Kasumi-1 (cell line): Measurements from ENCODE around the gene DPYSL4.
"Not testable (repeated sequence)": the region's sequence is repeated elsewhere in the genome, so short reads cannot be mapped to it uniquely, and the experiment has no call there.

ENCODE experiments used
- DNase-seq, 2 experiments: peaks; one replicate each; lab custom pipeline; 2025; lab: John Stamatoyannopoulos, UW

The DPYSL4 gene

DNA sequence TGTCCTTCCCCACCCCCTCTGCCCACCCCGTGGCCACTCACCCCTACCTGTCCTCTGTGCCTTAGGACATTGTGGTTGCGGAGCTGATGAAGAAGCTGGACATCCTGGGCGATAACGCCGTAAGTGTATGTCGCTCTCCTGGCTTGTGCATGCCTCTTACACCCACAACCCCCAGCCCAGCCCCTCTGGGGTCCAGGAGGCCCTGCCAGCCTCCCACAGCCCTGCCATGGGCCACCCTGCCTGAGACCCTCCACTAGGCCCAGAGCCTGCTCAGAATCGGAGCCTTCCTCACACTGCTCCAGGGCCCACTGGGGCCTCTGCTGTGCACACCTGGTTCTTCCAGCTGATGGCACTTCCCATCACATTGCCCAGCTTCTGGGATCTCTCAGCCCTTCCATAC lies 36.8 kb upstream of the DPYSL4 start:
- DNase-seq: no peak

DNA sequence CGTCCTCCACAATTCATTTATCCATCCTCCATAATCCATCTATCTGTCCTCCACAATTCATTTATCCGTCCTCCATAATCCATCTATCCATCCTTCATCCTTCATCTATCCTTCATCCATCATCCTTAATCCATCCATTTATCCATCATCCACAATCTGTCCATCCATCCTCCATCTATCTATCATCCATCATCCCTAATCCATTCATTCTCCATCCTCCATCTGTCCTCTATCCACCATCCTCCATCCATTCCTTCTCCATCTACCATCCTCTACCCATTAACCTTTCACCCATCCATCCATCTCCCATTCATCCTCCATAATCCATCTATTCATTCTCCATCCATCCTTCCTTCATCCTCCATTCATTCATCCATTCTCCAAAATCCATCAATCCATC lies 36.0 kb upstream of the DPYSL4 start:
- no peak for DNase-seq

DNA sequence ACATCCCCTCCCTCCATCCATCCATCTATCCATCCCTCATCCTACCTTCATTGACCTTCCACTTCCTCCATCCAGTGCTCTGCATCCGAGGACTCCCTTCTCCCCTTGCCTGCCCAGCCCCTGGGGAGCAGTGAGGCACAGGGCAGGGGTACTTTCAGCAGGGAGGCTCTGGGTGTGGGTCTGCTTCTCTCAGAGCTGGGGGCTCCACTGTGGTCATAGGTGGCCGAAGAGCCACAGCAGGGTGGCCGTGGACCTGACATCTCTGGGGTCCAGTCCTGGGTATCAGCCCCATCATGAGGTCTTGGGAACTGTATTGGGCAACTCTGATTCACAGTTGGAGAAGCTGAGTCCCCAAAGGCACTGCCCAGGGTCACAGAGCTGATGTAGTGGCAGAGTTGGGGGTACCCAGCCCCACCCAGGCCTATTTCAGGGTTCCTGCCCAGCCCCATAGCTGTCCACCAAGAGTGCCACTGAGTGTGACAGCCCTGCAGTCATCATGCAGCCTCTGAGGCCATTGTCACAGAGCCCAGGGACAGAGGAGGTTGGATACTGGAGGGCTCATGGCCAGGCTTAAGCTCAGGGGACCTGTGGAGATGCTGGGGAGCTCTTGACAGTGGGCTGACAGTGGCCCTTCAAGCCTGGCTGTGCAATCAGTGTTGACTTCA lies 35.3 kb upstream of the DPYSL4 start:
- no peak for DNase-seq

- no peak for DNase-seq
Measured at GRCh38 chr10:132151951-132152505, 34.7 kb upstream of the DPYSL4 start.

GRCh38 chr10:132152896-132153580 lies 33.7 kb upstream of the DPYSL4 start:
- no peak for DNase-seq

DNA sequence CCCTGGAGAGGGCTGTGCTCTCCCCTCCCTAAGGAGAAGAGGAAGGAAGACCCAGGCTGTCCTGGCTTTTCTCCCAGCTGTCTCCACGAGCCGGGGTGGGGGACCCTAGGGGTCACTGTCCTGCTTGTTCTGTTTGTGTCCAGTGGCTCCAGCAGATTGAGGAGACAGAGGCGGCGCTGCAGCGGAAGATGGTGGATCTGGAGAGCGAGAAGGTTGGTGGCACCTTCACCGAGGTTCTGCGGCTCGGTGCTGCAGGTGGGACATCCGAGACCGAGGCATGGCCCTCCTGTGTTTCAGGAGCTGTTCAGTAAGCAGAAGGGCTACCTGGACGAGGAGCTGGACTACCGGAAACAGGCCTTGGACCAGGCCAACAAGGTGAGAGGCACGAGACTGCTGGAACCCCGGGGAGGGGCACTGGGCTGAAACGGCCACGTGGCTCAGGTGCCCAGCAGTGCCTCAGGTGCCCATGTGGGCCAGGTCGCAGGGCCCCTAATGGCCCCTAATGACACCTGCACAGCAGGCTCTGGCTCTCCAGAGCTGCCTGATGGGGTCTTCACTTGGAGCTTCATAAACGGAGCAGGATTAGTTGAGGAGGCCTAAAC lies 33.0 kb upstream of the DPYSL4 start:
- DNase-seq: no peak

GRCh38 chr10:132154440-132154839 lies 32.3 kb upstream of the DPYSL4 start:
- no peak for DNase-seq

GRCh38 chr10:132154931-132155330 lies 31.8 kb upstream of the DPYSL4 start:
- no peak for DNase-seq

GRCh38 chr10:132155723-132156381 lies 30.9 kb upstream of the DPYSL4 start:
- DNase-seq: no peak

- DNase-seq: no peak
Measured at GRCh38 chr10:132156382-132156781, 30.4 kb upstream of the DPYSL4 start.

DNA sequence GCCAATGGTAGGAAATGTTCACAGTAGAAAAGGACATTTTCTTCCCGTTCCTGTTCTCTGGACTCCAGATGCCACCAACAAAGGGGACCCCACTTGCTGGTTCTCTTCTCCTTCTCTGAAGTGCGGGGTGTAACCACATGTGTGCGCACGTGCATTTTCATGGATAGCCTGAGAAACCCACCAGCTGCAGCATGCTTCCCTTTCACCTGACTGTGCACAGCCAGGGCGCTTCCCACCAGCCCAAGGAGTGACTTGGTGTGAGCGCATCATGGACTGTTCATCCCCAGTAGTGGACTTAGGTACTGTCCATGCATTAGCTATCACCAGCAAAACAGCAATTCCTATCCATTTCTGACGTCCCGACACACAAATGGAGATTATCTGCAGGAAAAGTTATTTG lies 29.6 kb upstream of the DPYSL4 start:
- DNase-seq: no peak

GRCh38 chr10:132158122-132158741 lies 28.5 kb upstream of the DPYSL4 start:
- no peak for DNase-seq

DNA sequence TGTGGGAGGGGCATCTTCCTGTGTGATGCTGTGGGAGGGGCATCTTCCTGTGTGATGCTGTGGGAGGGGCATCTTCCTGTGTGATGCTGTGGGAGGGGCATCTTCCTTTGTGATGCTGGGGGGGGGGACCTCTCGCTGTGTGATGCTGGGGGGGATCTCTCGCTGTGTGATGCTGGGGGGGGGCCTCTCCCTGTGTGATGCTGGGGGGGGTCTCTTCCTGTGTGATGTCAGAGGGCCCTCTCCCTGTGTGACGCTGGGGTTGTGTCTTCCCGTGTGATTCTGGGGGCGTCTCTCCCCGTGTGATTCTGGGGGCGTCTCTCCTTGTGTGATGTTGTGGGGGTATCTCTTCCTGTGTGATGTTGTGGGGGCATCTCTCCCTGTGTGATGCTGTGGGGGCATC lies 27.9 kb upstream of the DPYSL4 start:
- DNase-seq: no peak

GRCh38 chr10:132159302-132160230 lies 27.2 kb upstream of the DPYSL4 start:
- not testable (repeated sequence) for DNase-seq

DNA sequence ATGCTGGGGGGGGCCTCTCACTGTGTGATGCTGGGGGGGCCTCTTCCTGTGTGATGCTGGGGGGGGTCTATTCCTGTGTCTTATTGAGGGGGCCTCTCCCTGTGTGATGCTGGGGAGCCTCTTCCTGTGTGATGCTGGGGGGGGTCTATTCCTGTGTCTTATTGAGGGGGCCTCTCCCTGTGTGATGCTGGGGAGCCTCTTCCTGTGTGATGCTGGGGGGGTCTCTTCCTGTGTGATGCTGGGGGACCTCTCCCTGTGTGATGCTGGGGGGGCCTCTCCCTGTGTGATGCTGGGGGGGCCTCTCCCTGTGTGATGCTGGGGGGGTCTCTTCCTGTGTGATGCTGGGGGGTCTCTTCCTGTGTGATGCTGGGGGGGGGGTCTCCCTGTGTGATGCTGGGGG lies 26.5 kb upstream of the DPYSL4 start:
- DNase-seq: not testable (repeated sequence)

DNA sequence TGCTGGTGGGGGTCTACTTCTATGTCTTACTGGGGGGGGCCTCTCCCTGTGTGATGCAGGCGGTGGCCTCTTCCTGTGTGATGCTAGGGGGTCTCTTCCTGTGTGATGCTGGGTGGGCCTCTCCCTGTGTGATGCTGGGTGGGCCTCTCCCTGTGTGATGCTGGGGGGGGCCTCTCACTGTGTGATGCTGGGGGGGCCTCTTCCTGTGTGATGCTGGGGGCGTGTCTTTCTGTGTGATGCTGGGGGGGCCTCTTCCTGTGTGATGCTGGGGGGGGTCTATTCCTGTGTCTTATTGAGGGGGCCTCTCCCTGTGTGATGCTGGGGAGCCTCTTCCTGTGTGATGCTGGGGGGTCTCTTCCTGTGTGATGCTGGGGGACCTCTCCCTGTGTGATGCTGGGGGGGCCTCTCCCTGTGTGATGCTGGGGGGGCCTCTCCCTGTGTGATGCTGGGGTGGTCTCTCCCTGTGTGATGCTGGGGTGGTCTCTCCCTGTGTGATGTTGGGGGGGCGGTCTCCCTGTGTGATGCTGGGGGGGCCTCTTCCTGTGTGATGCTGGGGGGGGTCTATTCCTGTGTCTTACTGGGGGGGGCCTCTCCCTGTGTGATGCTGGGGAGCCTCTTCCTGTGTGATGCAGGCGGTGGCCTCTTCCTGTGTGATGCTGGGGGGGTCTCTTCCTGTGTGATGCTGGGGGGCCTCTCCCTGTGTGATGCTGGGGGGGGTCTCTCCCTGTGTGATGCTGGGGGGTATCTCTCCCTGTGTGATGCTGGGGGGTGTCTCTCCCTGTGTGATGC lies 25.7 kb upstream of the DPYSL4 start:
- not testable (repeated sequence) for DNase-seq

DNA sequence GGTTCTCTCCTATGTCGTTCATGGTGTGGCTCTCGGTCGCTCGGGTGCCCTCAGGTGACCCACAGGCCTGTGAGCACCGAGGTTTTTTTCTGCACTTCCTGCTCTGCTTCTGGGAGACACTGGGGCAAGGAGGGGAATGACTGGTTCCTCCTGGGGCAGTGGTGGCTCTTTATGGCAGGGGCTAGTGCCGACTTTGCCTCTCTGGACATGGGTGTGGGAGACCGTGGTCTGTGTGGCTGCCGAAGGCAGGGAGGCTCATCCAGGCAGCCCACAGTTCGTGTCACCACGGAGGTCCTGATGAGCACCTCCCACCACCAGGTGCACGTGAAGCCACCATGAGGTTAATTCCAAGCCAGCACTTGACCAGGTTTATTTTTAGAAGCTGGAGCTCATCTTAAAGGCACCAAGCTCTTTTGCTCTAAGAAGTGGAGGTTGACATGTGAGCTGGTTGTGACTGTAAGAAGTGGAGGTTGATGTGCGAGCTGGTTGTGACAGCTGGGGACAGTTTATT lies 24.7 kb upstream of the DPYSL4 start:
- no peak for DNase-seq

DNA sequence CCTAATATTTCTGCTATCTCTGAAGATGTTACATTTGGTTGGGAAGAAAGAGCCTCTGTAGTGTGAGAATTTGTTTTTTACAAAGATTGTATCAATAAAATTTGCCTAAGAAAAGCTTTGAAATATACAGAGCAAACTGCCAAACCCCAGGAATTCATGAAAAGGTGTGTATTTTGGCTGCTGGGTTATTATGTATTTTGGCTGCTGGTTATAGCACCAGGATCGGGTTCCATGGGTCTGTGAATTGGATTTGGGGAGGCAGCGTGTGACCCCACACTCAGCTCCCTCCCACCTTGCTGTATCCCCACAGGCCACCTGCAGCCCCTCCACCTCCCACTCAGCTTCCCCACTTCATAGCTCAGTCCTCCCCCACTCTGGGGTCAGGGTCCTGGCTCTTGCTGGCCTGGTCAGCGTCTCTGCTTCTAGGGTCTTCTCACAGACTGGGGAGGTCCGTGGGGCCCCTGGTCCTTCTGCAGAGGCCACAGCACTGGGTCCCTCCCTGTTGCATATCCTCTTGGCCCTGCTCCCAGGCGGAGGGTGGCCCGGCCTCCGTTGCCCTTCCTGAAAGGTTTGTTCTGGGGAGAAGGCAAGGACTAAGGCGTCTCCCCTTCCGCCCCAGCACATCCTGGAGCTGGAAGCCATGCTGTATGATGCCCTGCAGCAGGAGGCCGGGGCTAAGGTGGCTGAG lies 24.0 kb upstream of the DPYSL4 start:
- no peak for DNase-seq

DNA sequence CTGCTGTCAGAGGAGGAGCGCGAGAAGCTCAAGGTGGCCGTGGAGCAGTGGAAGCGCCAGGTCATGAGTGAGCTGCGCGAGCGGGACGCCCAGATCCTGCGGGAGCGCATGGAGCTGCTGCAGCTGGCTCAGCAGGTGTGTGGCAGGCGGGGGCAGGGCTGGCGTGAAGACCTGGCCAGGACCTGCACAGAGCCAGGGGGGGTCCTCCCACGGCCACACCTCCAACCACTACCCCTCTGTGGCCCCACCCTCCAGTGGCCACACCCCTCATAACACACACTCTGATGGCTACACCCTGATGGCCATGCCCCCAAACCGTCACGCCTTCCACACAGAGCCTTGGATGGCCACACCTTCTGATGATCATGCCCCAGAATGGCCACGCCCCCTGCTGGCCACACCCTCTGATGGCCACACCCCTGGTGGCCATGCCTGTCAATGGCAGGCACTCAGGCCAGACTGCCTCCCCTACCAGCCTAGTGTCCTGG lies 23.4 kb upstream of the DPYSL4 start:
- DNase-seq: no peak
